HEK293T (cell line): ENCODE results near the gene TRDMT1.

ENCODE experiments used
- CTCF ChIA-PET: fragments of 350-600 bp; formaldehyde crosslinking; extraction: SDS; loops from one replicate; lab custom pipeline; 2021; ENCODE audit warnings: antibody characterized with exemption, inconsistent platforms; lab: Yijun Ruan, JAX
- POLR2A ChIA-PET: fragments of 350-600 bp; formaldehyde crosslinking; extraction: SDS; loops from one replicate; lab custom pipeline; 2020; ENCODE audit warnings: antibody characterized with exemption, inconsistent platforms; lab: Yijun Ruan, JAX
- DNase-seq: peaks from one replicate; pipeline ENCODE4 v3.0.0; 2012; ENCODE audit warnings: mixed read lengths; ENCODE audit errors: extremely low spot score
- ARNT ChIP-seq: fragments of 450-650 bp; IDR thresholded peaks from 2 replicates; pipeline ENCODE4 v1.6.1; 2017; ENCODE audit warnings: mild to moderate bottlenecking
- BHLHE40 ChIP-seq: fragments of 450-650 bp; IDR thresholded peaks from 2 replicates; pipeline ENCODE4 v1.6.1; 2016; ENCODE audit warnings: mild to moderate bottlenecking, moderate library complexity, borderline replicate concordance
- CTBP1 ChIP-seq: fragments of 450-650 bp; IDR thresholded peaks from 2 replicates; pipeline ENCODE4 v1.6.1; 2016; ENCODE audit warnings: borderline replicate concordance
- ELF4 ChIP-seq: fragments of 450-650 bp; IDR thresholded peaks from 2 replicates; pipeline ENCODE4 v1.6.1; 2017; ENCODE audit warnings: antibody characterized with exemption
- FOXA1 ChIP-seq: fragments of 450-650 bp; IDR thresholded peaks from 2 replicates; pipeline ENCODE4 v1.6.1; 2016; ENCODE audit warnings: mild to moderate bottlenecking
- FOXK2 ChIP-seq: fragments of 450-650 bp; IDR thresholded peaks from 2 replicates; pipeline ENCODE4 v1.6.1; 2016; ENCODE audit warnings: mild to moderate bottlenecking
- FOXM1 ChIP-seq: fragments of 450-650 bp; IDR thresholded peaks from 2 replicates; pipeline ENCODE4 v1.6.1; 2017; ENCODE audit warnings: mild to moderate bottlenecking, borderline replicate concordance
- HDGF ChIP-seq: fragments of 450-650 bp; IDR thresholded peaks from 2 replicates; pipeline ENCODE4 v1.6.1; 2017; ENCODE audit warnings: antibody characterized with exemption, borderline replicate concordance
- L3MBTL2 ChIP-seq: fragments of 450-650 bp; conservative IDR thresholded peaks from 2 replicates; pipeline ENCODE4 v1.6.1; 2016; ENCODE audit warnings: mild to moderate bottlenecking
- LEF1 ChIP-seq: fragments of 450-650 bp; IDR thresholded peaks from 2 replicates; pipeline ENCODE4 v1.6.1; 2017; ENCODE audit warnings: mild to moderate bottlenecking, borderline replicate concordance
- NFRKB ChIP-seq: fragments of 450-650 bp; IDR thresholded peaks from 2 replicates; pipeline ENCODE4 v1.6.1; 2016; ENCODE audit warnings: mild to moderate bottlenecking, moderate library complexity
- PKNOX1 ChIP-seq: fragments of 450-650 bp; IDR thresholded peaks from 2 replicates; pipeline ENCODE4 v1.6.1; 2016
- SP1 ChIP-seq: fragments of 450-650 bp; IDR thresholded peaks from 2 replicates; pipeline ENCODE4 v1.6.1; 2017
- SUZ12 ChIP-seq: fragments of 450-650 bp; IDR thresholded peaks from 2 replicates; pipeline ENCODE4 v1.6.1; 2016; ENCODE audit warnings: mild to moderate bottlenecking
- TARDBP ChIP-seq: fragments of 450-650 bp; IDR thresholded peaks from 2 replicates; pipeline ENCODE4 v1.6.1; 2016
- ZNF384 ChIP-seq: fragments of 450-650 bp; IDR thresholded peaks from 2 replicates; pipeline ENCODE4 v1.6.1; 2016

Gene TRDMT1

DNA sequence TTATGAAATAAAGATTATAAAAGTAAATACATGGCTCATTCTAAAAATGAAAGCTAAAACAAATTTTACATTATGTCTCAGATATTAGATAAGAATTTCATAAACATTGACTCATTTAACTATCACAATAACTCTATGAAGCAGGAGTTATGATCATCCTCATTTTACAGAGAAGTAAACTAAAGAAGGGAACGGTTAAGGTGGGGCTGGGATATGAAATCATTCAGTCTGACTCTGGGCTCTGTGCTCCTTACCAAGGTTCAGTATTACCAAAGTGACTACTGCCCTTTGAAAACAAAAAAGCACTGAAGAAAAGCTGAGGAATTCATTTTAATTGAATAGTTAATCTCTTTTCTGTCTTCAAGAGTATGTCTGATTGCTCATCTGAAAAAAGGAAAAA is 49.8 kb downstream of the TRDMT1 start:
- ChIA-PET CTCF (interaction anchor here (0.7 kb wide), 1 partner anchor 11 kb away, joined by 3 read pairs; no protein-coding TSS in a partner anchor), POLR2A (interaction anchor here (0.6 to 1.0 kb wide), 2 partner anchors 11 to 78 kb away, joined by 3 to 5 read pairs; no protein-coding TSS in a partner anchor)
- DNase-seq: no peak
- TF ChIP-seq FOXK2: no peak
- no peak for TF ChIP-seq ZNF384
- no peak for TF ChIP-seq FOXA1
- TF ChIP-seq PKNOX1: no peak
- no peak for TF ChIP-seq SUZ12
- no peak for TF ChIP-seq TARDBP
- TF ChIP-seq CTBP1: no peak
- no peak for TF ChIP-seq HDGF
- TF ChIP-seq ARNT: no peak
- no peak for TF ChIP-seq NFRKB
- no peak for TF ChIP-seq SP1
- no peak for TF ChIP-seq L3MBTL2
- no peak for TF ChIP-seq BHLHE40

GRCh38 chr10:17147884-17148489 is 53.5 kb downstream of the TRDMT1 start:
- no peak for DNase-seq
- no peak for TF ChIP-seq CTBP1
- ChIA-PET CTCF (no interaction called here), POLR2A (no interaction called here)

DNA sequence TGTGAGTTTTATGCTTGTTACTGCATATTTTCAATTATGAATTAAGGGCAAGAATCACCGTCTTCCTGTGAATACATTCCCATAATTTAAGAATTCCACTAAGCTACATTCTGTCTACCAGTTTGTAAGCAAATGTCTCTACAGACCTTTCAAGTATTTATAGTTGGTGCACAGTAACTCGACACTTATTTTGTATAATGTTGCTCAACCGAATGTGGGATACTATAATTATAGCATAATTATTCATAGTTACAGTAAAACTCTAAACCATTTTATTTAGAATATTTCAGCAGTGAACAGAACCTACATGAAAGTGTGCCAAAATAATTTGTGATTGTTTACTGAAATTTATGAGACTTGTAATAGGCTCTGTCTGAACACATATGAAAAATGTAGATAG is 54.6 kb downstream of the TRDMT1 start:
- no peak for DNase-seq
- TF ChIP-seq NFRKB (no peak), L3MBTL2 (no peak), ZNF384 (no peak)
- ChIA-PET POLR2A (no interaction called here), CTCF (no interaction called here)

DNA sequence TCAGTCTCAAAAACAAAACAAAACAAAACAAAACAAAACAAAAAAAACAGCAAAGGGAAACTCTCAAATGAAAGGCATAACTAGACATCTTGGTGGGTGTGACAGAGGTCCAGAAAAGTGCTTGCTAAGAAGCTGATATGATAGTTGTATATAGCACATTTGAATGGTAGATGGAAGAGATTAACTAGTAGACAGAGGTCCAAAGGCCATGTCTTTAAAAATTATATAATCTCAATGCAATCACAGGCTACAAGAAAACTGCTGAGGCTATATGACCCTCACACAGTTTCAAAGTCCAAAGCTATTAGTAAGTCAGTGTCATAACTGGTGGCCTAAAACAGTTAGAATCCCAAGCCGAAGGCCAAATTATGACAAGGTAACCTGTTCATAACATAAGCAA is 56.2 kb downstream of the TRDMT1 start:
- ChIA-PET POLR2A (interaction anchor here (1.4 kb wide), 1 partner anchor 85 kb away, joined by 6 read pairs; no protein-coding TSS in a partner anchor), CTCF (no interaction called here)
- DNase-seq: no peak
- no peak for TF ChIP-seq TARDBP
- no peak for TF ChIP-seq CTBP1
- no peak for TF ChIP-seq LEF1
- no peak for TF ChIP-seq BHLHE40
- TF ChIP-seq SUZ12: no peak
- no peak for TF ChIP-seq ZNF384
- TF ChIP-seq FOXM1: no peak

DNA sequence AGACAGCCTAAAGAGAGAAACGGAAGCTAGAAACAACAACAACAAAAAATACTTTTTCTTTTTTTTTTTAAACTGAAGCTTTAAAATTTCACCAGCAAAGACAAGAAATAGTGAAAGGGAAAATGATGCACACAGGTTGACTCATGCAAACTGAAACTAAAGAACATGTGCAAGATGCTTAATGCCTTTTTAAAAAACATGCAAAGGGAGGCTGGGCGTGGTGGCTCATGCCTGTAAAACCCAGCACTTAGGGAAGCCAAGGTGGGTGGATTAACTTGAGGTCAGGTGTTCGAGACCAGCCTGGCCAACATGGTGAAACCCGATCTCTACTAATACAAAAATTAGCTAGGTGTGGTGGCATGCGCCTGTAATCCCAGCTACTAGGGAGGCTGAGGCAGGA is 56.7 kb downstream of the TRDMT1 start:
- TF ChIP-seq FOXK2: no peak
- TF ChIP-seq FOXA1: no peak
- no peak for TF ChIP-seq CTBP1
- no peak for TF ChIP-seq ZNF384
- TF ChIP-seq L3MBTL2: no peak
- TF ChIP-seq BHLHE40: no peak
- TF ChIP-seq HDGF: no peak
- no peak for TF ChIP-seq ARNT
- TF ChIP-seq PKNOX1: no peak
- TF ChIP-seq ELF4: no peak
- TF ChIP-seq FOXM1: no peak
- TF ChIP-seq TARDBP: no peak
- no peak for TF ChIP-seq SUZ12
- no peak for TF ChIP-seq LEF1
- no peak for TF ChIP-seq NFRKB
- no peak for TF ChIP-seq SP1
- DNase-seq: no peak
- POLR2A ChIA-PET: interaction anchor here (1.4 kb wide), 1 partner anchor 85 kb away, joined by 6 read pairs; no protein-coding TSS in a partner anchor
- CTCF ChIA-PET: no interaction called here

DNA sequence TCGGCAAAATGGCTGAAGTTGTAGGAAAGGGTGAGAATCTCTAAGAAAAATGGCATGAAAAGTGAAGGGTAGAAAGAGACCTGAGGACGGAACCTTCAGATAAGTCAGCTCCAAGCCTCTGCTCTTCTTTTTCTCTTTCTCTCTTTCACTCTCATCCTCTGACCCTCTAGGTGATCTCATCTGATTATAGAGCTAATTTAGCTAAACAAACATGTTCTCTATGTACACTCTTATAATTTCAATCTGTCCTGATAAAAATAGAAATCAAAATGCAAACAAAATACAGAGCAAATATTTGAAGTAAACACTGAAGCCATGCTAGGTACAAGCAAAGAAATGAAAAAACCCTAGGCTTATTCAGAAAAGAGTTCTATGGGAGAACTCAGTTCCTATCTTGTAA is 57.4 kb downstream of the TRDMT1 start:
- POLR2A ChIA-PET: no interaction called here
- DNase-seq: no peak
- CTCF ChIA-PET: interaction anchor here (0.6 to 1.1 kb wide), 2 partner anchors 193 to 199 kb away, joined by 3 read pairs; no protein-coding TSS in a partner anchor
- TF ChIP-seq ARNT (no peak), FOXM1 (no peak), FOXA1 (no peak), CTBP1 (no peak), NFRKB (no peak), ZNF384 (no peak), SUZ12 (no peak), LEF1 (no peak), PKNOX1 (no peak)
